B cell (primary cell): ENCODE measurements around the gene SLC12A4. TPM values are rescaled to one million over a fixed set of nuclear protein-coding genes. Genes with fewer than 3 reads are reported as not detected.

Source experiments
- ATAC-seq: fragments of 200-7000 bp; cut with Tn5 transposase; one replicate; pipeline ENCODE4 v1.10.0; 2021; ENCODE audit warnings: low read depth, mild to moderate bottlenecking, moderate number of reproducible peaks, moderate library complexity
- CTCF ChIA-PET: fragments of 350-600 bp; sonication (Branson Sonifier 250); formaldehyde crosslinking; loops from one replicate; lab custom pipeline; 2021; ENCODE audit warnings: antibody characterized with exemption, inconsistent platforms; lab: Charles Lee
- POLR2A ChIA-PET: fragments of 350-600 bp; sonication (Branson Sonifier 250); formaldehyde crosslinking; loops from one replicate; lab custom pipeline; 2021; ENCODE audit warnings: antibody characterized with exemption; lab: Charles Lee
- DNase-seq: peaks from one replicate; pipeline ENCODE4 v3.0.0; 2013
- H2AFZ ChIP-seq: 2 replicates; pipeline ENCODE4 v1.6.1; 2012; ENCODE audit warnings: mild to moderate bottlenecking, low read depth, low read length; ENCODE audit not compliant: insufficient read depth, poor library complexity, severe bottlenecking
- H3K27ac ChIP-seq, 2 donors: 1 replicate in 1 of 2; 2 replicates in 1 of 2; pipeline ENCODE4 v1.5.1; 2012 to 2013; ENCODE audit warnings: low read length in 2 of 2, mild to moderate bottlenecking in 2 of 2, moderate library complexity in 1 of 2
- H3K27me3 ChIP-seq, 4 experiments: fragments of 200-600 bp in 1 of 4; sonication (generic) in 1 of 4; replicated peaks in 1 of 4; 1 replicate in 2 of 4; 2 replicates in 2 of 4; pipeline versions ENCODE4 v1.6.1 to v1.7.0; 2013 to 2016; ENCODE audit warnings: low read length in 3 of 4, mild to moderate bottlenecking in 2 of 4, mixed read lengths in 1 of 4, moderate library complexity in 1 of 4; ENCODE audit not compliant: insufficient read depth in 4 of 4, control insufficient read depth in 3 of 4; ENCODE audit errors: control extremely low read depth in 1 of 4
- H3K36me3 ChIP-seq, 2 experiments: replicated peaks in 1 of 2; 1 replicate in 1 of 2; 2 replicates in 1 of 2; pipeline versions ENCODE4 v1.6.1 to v1.7.1; 2013; ENCODE audit warnings: low read length in 1 of 2; ENCODE audit not compliant: insufficient read depth in 2 of 2, control insufficient read depth in 1 of 2; ENCODE audit errors: control extremely low read depth in 1 of 2, extremely low read depth in 1 of 2
- H3K4me1 ChIP-seq, 2 donors: fragments of 200-600 bp in 1 of 2; sonication (generic) in 1 of 2; 1 replicate in 1 of 2; 2 replicates in 1 of 2; pipeline versions ENCODE4 v1.5.1 to v1.6.1; 2013 to 2017; ENCODE audit warnings: low read length in 2 of 2; ENCODE audit not compliant: control insufficient read depth in 2 of 2, insufficient read depth in 2 of 2
- H3K4me2 ChIP-seq: replicated peaks from 2 replicates; pipeline ENCODE3; 2012; ENCODE audit warnings: mild to moderate bottlenecking, low read depth, low read length; ENCODE audit not compliant: poor library complexity, severe bottlenecking
- H3K4me3 ChIP-seq, 5 experiments: fragments of 200-600 bp in 1 of 5; sonication (generic) in 1 of 5; 1 replicate in 3 of 5; 2 replicates in 2 of 5; pipeline versions ENCODE4 v1.5.1 to v1.7.0; 2011 to 2016; ENCODE audit warnings: low read length in 4 of 5, mild to moderate bottlenecking in 4 of 5, low read depth in 2 of 5, control low read depth in 1 of 5, moderate library complexity in 1 of 5; ENCODE audit not compliant: insufficient read depth in 1 of 5; ENCODE audit errors: control extremely low read depth in 1 of 5, extremely low read depth in 1 of 5
- H3K79me2 ChIP-seq: fragments of 200-600 bp; sonication (generic); one replicate; pipeline ENCODE4 v1.6.0; 2016; ENCODE audit warnings: low read length; ENCODE audit not compliant: control insufficient read depth, insufficient read depth
- H3K9ac ChIP-seq: fragments of 200-600 bp; sonication (generic); 2 replicates; pipeline ENCODE4 v1.6.1; 2017; ENCODE audit warnings: mild to moderate bottlenecking, low read length, moderate library complexity
- H3K9me3 ChIP-seq, 3 donors: one replicate each; pipeline versions ENCODE4 v1.6.1 to v1.7.1; 2013; ENCODE audit warnings: low read length in 2 of 3; ENCODE audit not compliant: control insufficient read depth in 2 of 3, insufficient read depth in 1 of 3; ENCODE audit errors: control extremely low read depth in 1 of 3
- H4K20me1 ChIP-seq: 2 replicates; pipeline ENCODE4 v1.6.0; 2012; ENCODE audit warnings: mild to moderate bottlenecking, low read length; ENCODE audit not compliant: insufficient read depth, control insufficient read depth, poor library complexity, severe bottlenecking
- H3K27ac Mint-ChIP-seq: one replicate; pipeline ENCODE4 v1.8.0; 2021; ENCODE audit warnings: mixed read lengths
- H3K27me3 Mint-ChIP-seq: one replicate; pipeline ENCODE4 v1.8.0; 2021; ENCODE audit warnings: mixed read lengths
- H3K4me1 Mint-ChIP-seq: one replicate; pipeline ENCODE4 v1.8.0; 2021; ENCODE audit warnings: mixed read lengths
- H3K4me3 Mint-ChIP-seq: one replicate; pipeline ENCODE4 v1.8.0; 2021; ENCODE audit warnings: mixed read lengths
- H3K9me3 Mint-ChIP-seq: one replicate; pipeline ENCODE4 v1.8.0; 2022; ENCODE audit warnings: mixed read lengths; ENCODE audit not compliant: insufficient read depth
- EZH2 ChIP-seq: IDR thresholded peaks from 2 replicates; pipeline ENCODE4 v1.6.1; 2012; ENCODE audit warnings: borderline replicate concordance, low read depth, mild to moderate bottlenecking, moderate library complexity, low read length; ENCODE audit not compliant: insufficient read depth, poor library complexity, severe bottlenecking
- WGBS: methylation state at CpG from one replicate; pipeline ENCODE4 v1.1.5; 2013; ENCODE audit warnings: missing lambda C conversion rate; ENCODE audit not compliant: insufficient coverage; 5-methylcytosine and 5-hydroxymethylcytosine counted together
- intact Hi-C: fragments of 100-400 bp; cut with micrococcal nuclease; formaldehyde crosslinking; loops from one replicate; pipeline ENCODE4 v1.10.0; 2022
- polyA plus RNA-seq: library from polyadenylated mRNA; depleted of rRNA; stranded (reverse); fragments of >200 nt; gene quantifications from 2 replicates; pipeline ENCODE4 v1.2.3, GENCODE V29; 2012
- total RNA-seq, 2 donors: library from RNA; stranded (reverse); fragments of 120-200 nt in 1 of 2; gene quantifications; 1 replicate in 1 of 2; 2 replicates in 1 of 2; pipeline versions ENCODE4 v1.2.3 to v1.2.4, GENCODE V29; 2013 to 2022
- TF ChIP-seq, protein P1 (sequence below): fragments of 200-600 bp; IDR thresholded peaks from one replicate; pipeline ENCODE4 v1.8.0; 2022; ENCODE audit warnings: antibody characterized with exemption, mild to moderate bottlenecking

The SLC12A4 gene
- total and polyA plus RNA-seq, 2 donors (not counting 1 experiment from before 2014, with no cell fraction given): 20.2 to 42.2 TPM

DNA sequence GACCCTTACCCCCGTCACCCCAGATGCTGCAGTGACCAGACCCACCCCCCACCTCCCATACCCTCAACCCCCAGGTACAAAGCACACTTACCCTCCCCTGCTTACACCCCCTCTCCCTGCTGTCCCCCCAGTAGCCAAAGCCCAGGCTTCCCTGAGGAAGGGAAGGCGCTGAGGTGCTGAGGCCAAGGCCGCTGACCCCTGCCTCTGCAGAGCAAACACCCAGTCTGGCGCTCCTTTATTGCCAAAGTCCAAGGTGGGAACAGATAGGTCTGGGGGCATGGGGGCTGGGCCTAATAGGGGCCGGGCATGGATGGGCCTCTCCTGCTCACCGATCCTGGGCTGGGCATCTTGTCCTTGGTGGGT is 25.2 kb downstream of the SLC12A4 start:
- H3K9me3 Mint-ChIP-seq: no peaks in the 10 kb centered on the region
- H3K4me3 Mint-ChIP-seq: no peak overlapping the region
- Histone ChIP-seq H3K27ac (no peak overlapping the region), H3K27me3 (no peaks in the 10 kb centered on the region), H4K20me1 (peaks cover 11% of the 10 kb centered on the region), H3K4me3 (no peak overlapping the region), H2AFZ (no peak overlapping the region), H3K4me2 (no peak overlapping the region), H3K36me3 (peaks cover 0 to 9% of the 10 kb centered on the region in 2 experiments), H3K79me2 (peaks cover 52% of the 10 kb centered on the region), H3K9ac (no peak overlapping the region), H3K9me3 (no peaks in the 10 kb centered on the region), H3K4me1 (peaks cover 10 to 24% of the 10 kb centered on the region in 2 donors)
- no peak for ATAC-seq
- ChIA-PET POLR2A (interaction anchor here (0.6 kb wide), 3 partner anchors 23 to 826 kb away, joined by 3 to 7 read pairs (median 3); no protein-coding TSS in a partner anchor), CTCF (interaction anchor here (0.9 to 2.9 kb wide), 3 partner anchors 15 to 98 kb away, joined by 3 to 12 read pairs (median 5); partner anchors contain the start of gene NRN1L)
- no peak for TF ChIP-seq EZH2
- TF ChIP-seq, protein P1, sequence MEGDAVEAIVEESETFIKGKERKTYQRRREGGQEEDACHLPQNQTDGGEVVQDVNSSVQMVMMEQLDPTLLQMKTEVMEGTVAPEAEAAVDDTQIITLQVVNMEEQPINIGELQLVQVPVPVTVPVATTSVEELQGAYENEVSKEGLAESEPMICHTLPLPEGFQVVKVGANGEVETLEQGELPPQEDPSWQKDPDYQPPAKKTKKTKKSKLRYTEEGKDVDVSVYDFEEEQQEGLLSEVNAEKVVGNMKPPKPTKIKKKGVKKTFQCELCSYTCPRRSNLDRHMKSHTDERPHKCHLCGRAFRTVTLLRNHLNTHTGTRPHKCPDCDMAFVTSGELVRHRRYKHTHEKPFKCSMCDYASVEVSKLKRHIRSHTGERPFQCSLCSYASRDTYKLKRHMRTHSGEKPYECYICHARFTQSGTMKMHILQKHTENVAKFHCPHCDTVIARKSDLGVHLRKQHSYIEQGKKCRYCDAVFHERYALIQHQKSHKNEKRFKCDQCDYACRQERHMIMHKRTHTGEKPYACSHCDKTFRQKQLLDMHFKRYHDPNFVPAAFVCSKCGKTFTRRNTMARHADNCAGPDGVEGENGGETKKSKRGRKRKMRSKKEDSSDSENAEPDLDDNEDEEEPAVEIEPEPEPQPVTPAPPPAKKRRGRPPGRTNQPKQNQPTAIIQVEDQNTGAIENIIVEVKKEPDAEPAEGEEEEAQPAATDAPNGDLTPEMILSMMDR: no peak
- no peaks in the 10 kb centered on the region for H3K27me3 Mint-ChIP-seq
- H3K27ac Mint-ChIP-seq: no peak overlapping the region
- intact Hi-C loops: no loop called here
- DNase-seq: no peak
- WGBS: 97% methylated on average over 6 of the region's 6 CpGs
- H3K4me1 Mint-ChIP-seq: peaks cover 14% of the 10 kb centered on the region

DNA sequence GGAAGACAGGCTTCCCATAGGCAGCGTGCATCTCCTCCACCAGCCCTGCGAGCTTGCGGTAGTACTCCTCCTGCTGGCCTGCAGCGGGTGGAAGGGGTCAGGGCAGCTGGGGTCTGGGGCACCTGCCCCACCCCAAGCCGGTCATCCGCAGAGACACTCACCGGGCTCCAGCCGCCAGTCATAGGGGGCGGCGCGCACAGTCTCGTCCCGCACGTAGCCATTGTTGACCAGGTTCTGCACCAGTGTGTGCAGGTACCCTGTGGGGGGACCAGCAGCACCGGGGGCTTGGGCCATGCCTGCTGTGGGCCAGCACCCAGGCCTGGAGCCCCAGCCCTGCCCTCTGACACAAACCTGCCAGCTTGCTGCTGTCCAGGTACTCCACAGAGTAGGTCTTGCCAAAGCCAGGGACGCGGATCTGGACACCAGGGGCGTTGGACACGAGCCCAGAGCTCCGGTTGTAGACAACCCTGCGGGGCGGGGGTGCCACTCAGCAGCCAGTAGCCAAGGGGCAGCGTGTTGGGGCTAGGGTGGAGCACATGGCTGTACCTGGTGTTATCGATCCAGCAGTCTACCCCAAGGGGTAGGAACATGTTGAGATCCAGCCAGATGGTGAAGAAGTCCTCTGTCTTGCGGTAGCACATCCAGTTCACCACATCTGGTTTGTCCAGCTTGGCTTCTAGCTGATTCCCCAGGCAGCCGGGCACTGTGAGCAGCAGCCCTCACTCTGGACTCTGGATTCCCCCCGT is 25.8 kb downstream of the SLC12A4 start:
- peaks cover 10 to 28% of the 10 kb centered on the region in 2 donors for H3K4me1 ChIP-seq
- no peak overlapping the region for H2AFZ ChIP-seq
- peaks cover 11% of the 10 kb centered on the region for H4K20me1 ChIP-seq
- no peak overlapping the region for H3K27ac ChIP-seq
- H3K4me2 ChIP-seq: no peak overlapping the region
- WGBS: 97% methylated on average over 27 of the region's 27 CpGs
- Mint-ChIP-seq H3K27ac (no peak overlapping the region), H3K27me3 (no peaks in the 10 kb centered on the region), H3K4me3 (no peak overlapping the region), H3K9me3 (no peaks in the 10 kb centered on the region), H3K4me1 (peaks cover 14% of the 10 kb centered on the region)
- ATAC-seq (no peak), DNase-seq (no peak)
- no peaks in the 10 kb centered on the region for H3K9me3 ChIP-seq
- H3K79me2 ChIP-seq: peaks cover 56% of the 10 kb centered on the region
- no peak overlapping the region for H3K4me3 ChIP-seq
- no peaks in the 10 kb centered on the region for H3K27me3 ChIP-seq
- peaks cover 0 to 9% of the 10 kb centered on the region in 2 experiments for H3K36me3 ChIP-seq
- TF ChIP-seq, protein P1: no peak
- no peak for TF ChIP-seq EZH2
- POLR2A ChIA-PET: interaction anchor here (0.6 kb wide), 2 partner anchors 22 to 825 kb away, joined by 3 read pairs; no protein-coding TSS in a partner anchor
- intact Hi-C loops: no loop called here
- H3K9ac ChIP-seq: no peak overlapping the region
- CTCF ChIA-PET: interaction anchor here (0.7 to 2.9 kb wide), 8 partner anchors 7 to 126 kb away, joined by 3 to 12 read pairs (median 4); partner anchors contain the start of gene NRN1L
